HG03135 (cell line): ENCODE measurements around the gene ENAM.
A peak's percentile ranks its signal among the peaks of the same experiment; 100 is the strongest.
"Not testable (repeated sequence)": the region's sequence is repeated elsewhere in the genome, so short reads cannot be mapped to it uniquely, and the experiment has no call there.

Experiments
- ATAC-seq: cut with Tn5 transposase; IDR thresholded peaks from one replicate; pipeline ENCODE4 v1.9.1; 2021; ENCODE audit warnings: mild to moderate bottlenecking, moderate library complexity; ENCODE audit not compliant: unreplicated experiment

The ENAM gene

GRCh38 chr4:70676554-70677090, 48.1 kb downstream of the ENAM start:
- no peak for ATAC-seq

- peak; percentile 73 for ATAC-seq
These were observed 49.9 kb downstream of the ENAM start for GRCh38 chr4:70678383-70678999.

GRCh38 chr4:70680934-70681333, 52.4 kb downstream of the ENAM start:
- no peak for ATAC-seq

GRCh38 chr4:70681704-70682103, 53.2 kb downstream of the ENAM start:
- no peak for ATAC-seq

- not testable (repeated sequence) for ATAC-seq
These were observed 53.6 kb downstream of the ENAM start for GRCh38 chr4:70682142-70682541.

GRCh38 chr4:70687392-70687791, 58.8 kb downstream of the ENAM start:
- peak; percentile 18 for ATAC-seq

- peak; percentile 95 for ATAC-seq
These were observed 59.6 kb downstream of the ENAM start, which contains the start of gene UTP3 for GRCh38 chr4:70687821-70688794. TSS of gene UTP3 (plus strand) at chr4:70688532. CDS start at chr4:70688678, 146 bp downstream.

- no peak for ATAC-seq
These were observed 60.3 kb downstream of the ENAM start for GRCh38 chr4:70688795-70689231.

- ATAC-seq, result no peak
These were observed 63.1 kb downstream of the ENAM start for GRCh38 chr4:70691661-70692060.

- not testable (repeated sequence) for ATAC-seq
These were observed 66.1 kb downstream of the ENAM start for GRCh38 chr4:70694633-70695032.
